Measurements from ENCODE around the gene NME9.

NME9 gene

GRCh38 chr3:138370321-138370720 lies 40.7 kb upstream of the NME9 start:
- Histone ChIP-seq H3K36me3 (ENCODE audit: control insufficient read depth in 2 of 2, insufficient read depth in 1 of 2, low read length in 2 of 2) (no peaks in the 10 kb centered on the region), H3K4me3 (ENCODE audit: low read depth, low read length) (no peak overlapping the region), H3K4me1 (ENCODE audit: control insufficient read depth, insufficient read depth, low read length) (no peaks in the 10 kb centered on the region), H3K27ac (ENCODE audit: extremely low read depth, low read depth, low read length) (no peak overlapping the region), H3K9me3 (ENCODE audit: control insufficient read depth, insufficient read depth, low read depth, low read length) (no peaks in the 10 kb centered on the region)
- ChIA-PET POLR2A (no interaction called here), CTCF (interaction anchor here (0.5 to 1.3 kb wide), 2 partner anchors 47 to 302 kb away, joined by 3 read pairs; no protein-coding TSS in a partner anchor)
- TF ChIP-seq KLF9 (tag by site-specific recombination; IDR thresholded peaks at IDR 0.05; ENCODE audit: low read depth) (no peak), ZNF184 (tag by site-specific recombination; IDR thresholded peaks at IDR 0.05) (no peak), ZNF37A (tag by site-specific recombination; IDR thresholded peaks at IDR 0.05) (no peak), ZNF112 (tag by site-specific recombination; IDR thresholded peaks at IDR 0.05) (no peak), ZNF214 (tag by site-specific recombination; IDR thresholded peaks at IDR 0.05; ENCODE audit: borderline replicate concordance) (no peak), ZNF311 (tag by site-specific recombination; IDR thresholded peaks at IDR 0.05; ENCODE audit: borderline replicate concordance) (no peak), ZNF610 (tag by site-specific recombination; IDR thresholded peaks at IDR 0.05; ENCODE audit: borderline replicate concordance) (no peak), BCL11A (tag by site-specific recombination; IDR thresholded peaks at IDR 0.05; ENCODE audit: low read depth) (no peak), WT1 (tag by site-specific recombination; IDR thresholded peaks at IDR 0.05) (no peak)

GRCh38 chr3:138369151-138369900 lies 39.7 kb upstream of the NME9 start:
- Histone ChIP-seq H3K27ac (ENCODE audit: extremely low read depth, low read depth, low read length) (no peak overlapping the region), H3K9me3 (ENCODE audit: control insufficient read depth, insufficient read depth, low read depth, low read length) (no peaks in the 10 kb centered on the region), H3K4me3 (ENCODE audit: low read depth, low read length) (no peak overlapping the region), H3K4me1 (ENCODE audit: control insufficient read depth, insufficient read depth, low read length) (no peaks in the 10 kb centered on the region), H3K36me3 (ENCODE audit: control insufficient read depth in 2 of 2, insufficient read depth in 1 of 2, low read length in 2 of 2) (no peaks in the 10 kb centered on the region)
- POLR2A ChIA-PET: no interaction called here
- CTCF ChIA-PET: no interaction called here
- TF ChIP-seq ZBTB7A (tag by site-specific recombination; IDR thresholded peaks at IDR 0.05; ENCODE audit: low read depth) (no peak), ZNF785 (tag by site-specific recombination; IDR thresholded peaks at IDR 0.05) (no peak), KLF1 (tag by site-specific recombination; IDR thresholded peaks at IDR 0.05) (no peak), ZNF362 (tag by site-specific recombination; IDR thresholded peaks at IDR 0.05) (no peak), ZFP37 (tag by site-specific recombination; IDR thresholded peaks at IDR 0.05) (no peak), ZBTB21 (tag by site-specific recombination; IDR thresholded peaks at IDR 0.05) (no peak), ZNF324 (tag by site-specific recombination; IDR thresholded peaks at IDR 0.05) (no peak), GLI4 (tag by site-specific recombination; IDR thresholded peaks at IDR 0.05) (no peak), GLI2 (tag by site-specific recombination; IDR thresholded peaks at IDR 0.05; ENCODE audit: borderline replicate concordance, low read depth) (no peak), KLF8 (tag by site-specific recombination; IDR thresholded peaks at IDR 0.05) (no peak), KLF7 (tag by site-specific recombination; IDR thresholded peaks at IDR 0.05; ENCODE audit: borderline replicate concordance) (no peak), ZNF768 (tag by site-specific recombination; IDR thresholded peaks at IDR 0.05) (no peak), ZSCAN30 (tag by site-specific recombination; IDR thresholded peaks at IDR 0.05) (no peak), ZNF184 (tag by site-specific recombination; IDR thresholded peaks at IDR 0.05) (no peak), ZSCAN5A (tag by site-specific recombination; IDR thresholded peaks at IDR 0.05) (no peak), ZNF354C (tag by site-specific recombination; IDR thresholded peaks at IDR 0.05; ENCODE audit: borderline replicate concordance, low read depth) (no peak), ZNF664 (tag by site-specific recombination; IDR thresholded peaks at IDR 0.05) (no peak), ZBTB1 (tag by site-specific recombination; IDR thresholded peaks at IDR 0.05) (no peak), ZNF341 (tag by site-specific recombination; IDR thresholded peaks at IDR 0.05; ENCODE audit: low read depth) (no peak), ZNF18 (tag by site-specific recombination; IDR thresholded peaks at IDR 0.05) (no peak)
